Lower leg skin (tissue), 4 donors: ENCODE data around the gene IL1A. TPM values are rescaled to one million over a fixed set of nuclear protein-coding genes. Genes with fewer than 3 reads are reported as not detected.
"Not testable (repeated sequence)": the region's sequence is repeated elsewhere in the genome, so short reads cannot be mapped to it uniquely, and the experiment has no call there.

ENCODE experiments used
- DNase-seq, 2 donors: peaks; one replicate each; pipeline ENCODE4 v3.0.0-alpha.2; 2019; ENCODE audit warnings: low spot score in 2 of 2
- H3K4me3 ChIP-seq: fragments of 200-600 bp; sonication (generic); 2 replicates; pipeline ENCODE4 v1.5.1; 2017; ENCODE audit warnings: mild to moderate bottlenecking, low read depth; ENCODE audit not compliant: poor library complexity, severe bottlenecking
- CTCF ChIP-seq, 3 donors: fragments of 450-650 bp; IDR thresholded peaks; one replicate each; pipeline ENCODE4 v1.5.1; 2016; ENCODE audit warnings: antibody characterized with exemption in 3 of 3, mild to moderate bottlenecking in 3 of 3, moderate library complexity in 2 of 3
- POLR2A ChIP-seq, 2 donors: fragments of 450-650 bp; IDR thresholded peaks; one replicate each; pipeline ENCODE4 v1.6.1; 2016 to 2017; ENCODE audit warnings: antibody characterized with exemption in 2 of 2, mild to moderate bottlenecking in 1 of 2, moderate library complexity in 1 of 2
- WGBS, 2 donors: methylation state at CpG; one replicate each; pipeline ENCODE4 v1.1.5; 2018; 5-methylcytosine and 5-hydroxymethylcytosine counted together
- intact Hi-C: fragments of 100-400 bp; cut with DNase I; formaldehyde crosslinking; loops from one replicate; pipeline ENCODE4 v1.15.0; 2023; ENCODE audit warnings: low total_unique reads
- total RNA-seq, 4 donors: library from RNA; depleted of rRNA; stranded (reverse); fragments of >200 nt; gene quantifications; one replicate each; pipeline ENCODE4 v1.1.0, GENCODE V29; 2016

The IL1A gene
- total RNA-seq, result 1 to 10 TPM in 1 of 4 donors, under 1 TPM in 3; 0.53 to 5.3 (median 0.84) TPM

- WGBS, 2 donors, result 27 to 30% methylated on average over 13 of the region's 13 CpGs
- no peak within 1 kb of the TSS for H3K4me3 ChIP-seq
- intact Hi-C loops, result no loop called here
- TF ChIP-seq CTCF (IDR thresholded peaks at IDR 0.05) (no peak), POLR2A (IDR thresholded peaks at IDR 0.05) (no peak)
- no peak for DNase-seq
These were observed at the start of gene IL1A for GRCh38 chr2:112784199-112785189. Gene IL1A (minus strand): TSS chr2:112784493. CDS start chr2:112783770, 723 bp downstream.

DNA sequence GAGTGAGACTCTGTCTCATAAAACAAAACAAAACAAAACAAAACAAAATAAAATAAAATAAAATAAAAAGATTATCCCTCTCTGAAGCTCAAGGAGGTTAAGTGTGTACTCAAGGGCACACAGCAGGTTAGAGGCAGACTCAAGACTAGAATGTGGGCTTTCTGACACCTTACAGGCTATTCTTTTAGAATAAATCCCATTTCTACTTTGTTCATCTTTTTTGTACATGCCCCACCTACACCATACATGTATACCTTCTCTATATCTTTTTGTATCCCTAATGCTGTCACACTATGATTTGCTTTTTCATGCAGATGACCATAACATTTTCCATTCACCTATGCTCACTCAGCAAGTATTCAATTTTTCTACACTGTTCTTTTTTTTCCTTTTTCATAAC is 49.7 kb upstream of the IL1A start:
- no peak for DNase-seq
- no peak for TF ChIP-seq POLR2A (IDR thresholded peaks at IDR 0.05)
- TF ChIP-seq CTCF (IDR thresholded peaks at IDR 0.05), result no peak
- intact Hi-C loops, result no loop called here
- no peak overlapping the region for H3K4me3 ChIP-seq

DNA sequence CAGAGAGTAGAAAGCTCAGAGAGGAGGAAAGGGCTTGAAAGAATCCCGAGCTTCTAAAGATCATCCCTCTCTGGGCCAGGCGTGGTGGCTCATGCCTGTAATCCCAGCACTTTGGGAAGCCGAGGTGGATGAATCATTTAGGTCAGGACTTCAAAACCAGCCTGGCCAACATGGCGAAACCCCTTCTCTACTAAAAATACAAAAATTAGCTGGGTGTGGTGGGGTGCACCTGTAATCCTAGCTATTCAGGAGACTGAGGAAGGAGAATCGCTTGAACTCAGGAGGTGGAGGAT is 49.3 kb upstream of the IL1A start:
- intact Hi-C loops, H3K4me3 ChIP-seq: not testable (repeated sequence)
- WGBS, 2 donors, result 88 to 92% methylated on average over 5 of the region's 5 CpGs
- DNase-seq, result peak in 1 of 2 donors; percentile 42

DNA sequence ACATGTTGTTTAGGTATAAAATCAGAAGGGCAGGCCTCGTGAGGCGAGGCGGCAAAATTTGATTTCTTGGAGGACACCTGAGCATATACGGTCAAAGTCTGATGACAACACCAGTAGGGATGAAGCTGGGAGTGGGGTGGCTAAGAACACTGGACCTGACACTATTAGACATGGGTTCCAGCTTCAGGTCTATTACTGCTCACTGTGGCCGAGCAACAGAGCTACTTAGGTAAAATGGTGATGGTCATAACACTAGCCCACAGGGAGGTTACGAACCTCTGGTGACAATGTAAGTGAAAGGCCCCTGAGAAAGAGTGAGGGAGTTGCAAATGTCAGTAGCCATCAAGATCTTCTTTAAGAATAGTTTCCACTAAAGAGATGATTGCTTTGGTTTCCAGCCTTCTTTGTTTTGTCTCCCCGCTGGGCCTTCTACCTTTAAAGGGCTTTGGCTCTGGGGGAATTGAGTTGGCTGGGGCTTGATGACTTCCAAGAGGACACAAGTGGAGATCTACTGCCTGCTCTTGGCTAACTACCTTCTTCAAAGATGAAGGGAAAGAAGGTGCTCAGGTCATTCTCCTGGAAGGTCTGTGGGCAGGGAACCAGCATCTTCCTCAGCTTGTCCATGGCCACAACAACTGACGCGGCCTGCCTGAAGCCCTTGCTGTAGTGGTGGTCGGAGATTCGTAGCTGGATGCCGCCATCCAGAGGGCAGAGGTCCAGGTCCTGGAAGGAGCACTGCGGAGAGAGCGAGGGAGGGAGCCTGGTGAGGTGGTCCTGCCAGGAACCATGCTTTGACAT is 48.7 kb upstream of the IL1A start:
- intact Hi-C loops, result no loop called here
- H3K4me3 ChIP-seq, result no peak overlapping the region
- no peak for DNase-seq
- WGBS, 2 donors, result 88 to 93% methylated on average over 14 of the region's 14 CpGs
- TF ChIP-seq CTCF (IDR thresholded peaks at IDR 0.05), result no peak

GRCh38 chr2:112831946-112832840 is 47.9 kb upstream of the IL1A start:
- DNase-seq, result peak in 1 of 2 donors; percentile 80
- intact Hi-C loops, result no loop called here
- 82 to 86% methylated on average over 15 of the region's 15 CpGs for WGBS, 2 donors
- H3K4me3 ChIP-seq, result no peak overlapping the region
- no peak for TF ChIP-seq CTCF (IDR thresholded peaks at IDR 0.05)
- no peak for TF ChIP-seq POLR2A (IDR thresholded peaks at IDR 0.05)
